Central memory CD4-positive, alpha-beta T cell (primary cell): ENCODE data around the gene NUTF2.
"Not testable (repeated sequence)": the region's sequence is repeated elsewhere in the genome, so short reads cannot be mapped to it uniquely, and the experiment has no call there.

Experiments
- DNase-seq: peaks from one replicate; pipeline ENCODE4 v3.0.0; 2022

Gene NUTF2

GRCh38 chr16:67888331-67888730 is 41.6 kb downstream of the NUTF2 start:
- DNase-seq: no peak

DNA sequence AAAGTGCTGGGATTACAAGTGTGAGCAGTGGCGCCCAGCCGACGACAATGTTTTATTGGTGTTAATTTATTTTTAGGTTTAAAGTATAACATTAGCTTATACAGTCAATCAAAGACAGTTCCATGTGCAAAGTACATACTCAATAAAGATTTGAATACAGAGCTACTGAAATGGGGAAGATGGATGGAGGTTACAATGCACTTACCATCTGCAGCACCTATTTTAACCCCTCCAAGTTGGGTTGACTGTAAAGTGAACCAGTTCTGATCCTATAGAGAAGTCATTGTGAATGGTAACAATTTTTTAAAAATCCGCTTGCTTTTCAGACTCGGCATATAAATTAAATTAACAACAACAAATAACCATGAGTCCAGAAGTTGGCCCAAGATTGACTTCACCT is 45.6 kb downstream of the NUTF2 start:
- DNase-seq: no peak

DNA sequence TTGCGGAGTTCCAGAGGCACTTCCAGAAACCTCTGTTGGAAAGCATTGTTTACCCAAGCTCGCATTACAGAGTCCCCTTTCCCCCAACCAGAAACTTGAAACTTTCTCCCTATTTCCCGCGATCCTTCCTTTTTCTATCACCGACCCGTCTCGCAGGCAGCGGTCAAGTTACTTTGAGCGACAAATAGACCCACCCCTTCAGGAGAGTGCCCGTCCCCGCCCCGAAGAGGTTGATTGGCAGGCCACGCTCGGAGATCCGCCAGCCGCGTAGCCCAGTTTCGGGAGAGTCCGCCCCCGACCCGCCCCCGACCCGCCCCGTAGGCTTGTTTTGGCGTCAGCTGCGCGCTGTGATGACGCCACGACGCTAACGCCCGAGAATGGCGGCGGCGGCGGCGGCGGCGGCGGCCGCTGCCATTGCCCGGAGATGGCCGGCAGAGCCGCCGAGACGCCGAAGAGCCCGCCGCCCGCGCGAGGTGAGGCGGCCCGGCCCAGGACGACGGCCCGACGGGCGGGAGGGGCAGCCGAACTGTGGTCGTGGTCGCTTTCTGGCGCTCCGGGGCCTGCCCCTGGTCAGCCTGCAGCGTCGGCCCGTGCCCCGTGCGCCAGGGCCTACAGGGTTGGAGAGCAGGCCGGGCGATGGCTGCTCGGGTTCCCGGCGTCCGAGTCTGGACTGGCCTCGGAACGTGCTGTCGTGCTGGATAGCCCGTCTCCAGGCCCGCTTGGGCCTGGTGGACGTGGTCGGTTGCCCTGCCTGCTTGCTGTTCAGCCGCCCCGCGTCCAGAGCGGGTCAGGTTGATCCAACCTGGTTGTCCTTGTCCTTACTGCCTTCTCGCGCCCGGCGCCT is 46.4 kb downstream of the NUTF2 start, which contains the start of gene PSKH1:
Gene PSKH1 (plus strand): TSS at position 356 of the 844 bp plus-strand sequence. CDS start 15,496 bp downstream, outside the sequence.
- DNase-seq: peak; percentile 85

- no peak for DNase-seq
Observed at GRCh38 chr16:67893743-67894399, 47.1 kb downstream of the NUTF2 start.

DNA sequence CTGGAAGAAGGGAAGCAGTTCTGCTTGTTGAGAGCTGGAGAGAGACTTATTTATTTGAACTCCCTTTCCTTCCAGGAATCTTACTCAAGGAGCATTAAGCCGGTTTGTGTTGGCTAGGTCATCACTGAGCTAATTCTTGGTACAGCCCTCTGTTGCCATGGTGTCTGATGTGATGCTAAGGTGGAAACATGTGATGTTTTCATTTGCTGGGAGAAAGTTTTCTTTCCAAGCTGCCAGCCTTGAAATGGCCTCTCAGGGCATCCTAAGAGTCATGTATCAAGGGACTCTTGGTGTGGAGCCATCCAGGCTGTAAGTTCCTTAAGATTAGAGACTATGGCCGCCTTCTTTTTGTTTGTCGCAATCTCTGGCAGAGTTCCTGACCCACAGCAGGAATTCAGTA is 50.5 kb downstream of the NUTF2 start:
- DNase-seq: no peak

- no peak for DNase-seq
Observed at GRCh38 chr16:67901734-67902133, 55.0 kb downstream of the NUTF2 start.

- no peak for DNase-seq
Observed at GRCh38 chr16:67902831-67903230, 56.1 kb downstream of the NUTF2 start.

DNA sequence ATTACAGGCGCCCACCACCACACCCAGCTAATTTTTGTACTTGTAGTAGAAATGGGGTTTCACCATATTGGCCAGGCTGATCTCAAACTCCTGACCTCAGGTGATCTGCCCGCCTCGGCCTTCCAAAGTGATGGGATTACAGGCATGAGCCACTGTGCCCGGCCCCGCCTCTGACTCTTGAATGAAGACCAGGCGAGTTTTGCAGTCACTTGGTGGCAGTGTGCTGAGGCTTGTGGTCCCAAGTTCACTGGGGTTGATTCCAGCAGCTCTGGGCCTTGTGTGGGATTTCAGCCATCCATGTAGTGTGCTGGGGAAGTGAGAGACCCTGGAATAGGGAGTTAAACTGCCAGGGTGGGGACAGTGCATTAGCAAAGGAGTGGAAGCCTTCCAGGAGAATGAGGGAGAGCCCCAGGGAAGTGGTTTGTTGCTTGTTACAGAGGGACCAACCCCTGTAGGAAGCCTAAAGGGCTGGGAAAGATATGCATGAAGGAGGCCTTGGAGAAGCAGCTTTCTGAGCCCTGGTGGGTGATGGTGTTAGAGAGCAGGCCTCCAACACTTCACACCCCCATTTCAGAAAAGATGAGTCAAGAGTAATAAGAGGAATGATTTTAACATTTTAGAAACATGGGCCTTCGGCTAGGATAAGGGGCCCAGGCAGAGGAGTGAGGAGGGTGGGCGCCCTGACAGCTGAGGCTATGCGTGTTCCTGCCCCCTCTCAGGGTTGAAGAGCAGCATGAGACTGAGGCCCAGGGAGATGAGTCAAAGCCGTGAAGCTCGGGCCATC is 60.9 kb downstream of the NUTF2 start:
- DNase-seq: no peak

DNA sequence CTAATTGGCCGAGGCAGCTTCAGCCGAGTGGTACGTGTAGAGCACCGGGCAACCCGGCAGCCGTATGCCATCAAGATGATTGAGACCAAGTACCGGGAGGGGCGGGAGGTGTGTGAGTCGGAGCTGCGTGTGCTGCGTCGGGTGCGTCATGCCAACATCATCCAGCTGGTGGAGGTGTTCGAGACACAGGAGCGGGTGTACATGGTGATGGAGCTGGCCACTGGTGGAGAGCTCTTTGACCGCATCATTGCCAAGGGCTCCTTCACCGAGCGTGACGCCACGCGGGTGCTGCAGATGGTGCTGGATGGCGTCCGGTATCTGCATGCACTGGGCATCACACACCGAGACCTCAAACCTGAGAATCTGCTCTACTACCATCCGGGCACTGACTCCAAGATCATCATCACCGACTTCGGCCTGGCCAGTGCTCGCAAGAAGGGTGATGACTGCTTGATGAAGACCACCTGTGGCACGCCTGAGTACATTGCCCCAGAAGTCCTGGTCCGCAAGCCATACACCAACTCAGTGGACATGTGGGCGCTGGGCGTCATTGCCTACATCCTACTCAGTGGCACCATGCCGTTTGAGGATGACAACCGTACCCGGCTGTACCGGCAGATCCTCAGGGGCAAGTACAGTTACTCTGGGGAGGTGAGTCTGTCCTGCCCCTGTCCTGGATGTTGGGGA is 62.5 kb downstream of the NUTF2 start:
- DNase-seq: no peak

DNA sequence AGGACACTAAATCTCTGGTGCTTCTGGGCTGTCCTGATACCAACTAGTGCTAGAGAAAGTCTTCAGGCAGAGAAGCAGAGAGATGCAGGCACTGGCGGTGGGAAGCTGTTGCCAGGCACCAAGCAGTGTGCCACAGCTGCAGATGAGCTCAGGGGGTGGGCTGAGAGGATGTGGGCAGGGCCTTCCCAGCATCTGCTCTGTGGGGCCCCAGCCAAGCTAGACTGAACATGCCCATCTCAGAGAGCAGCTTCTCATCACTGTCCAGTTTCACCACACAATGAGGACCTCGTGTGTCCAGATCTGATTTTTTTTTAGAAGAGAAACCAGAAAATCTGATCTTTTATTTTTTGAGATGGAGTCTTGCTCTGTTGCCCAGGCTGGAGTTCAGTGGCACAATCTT is 63.4 kb downstream of the NUTF2 start:
- DNase-seq: no peak

GRCh38 chr16:67914758-67915495 is 68.2 kb downstream of the NUTF2 start:
- no peak for DNase-seq

GRCh38 chr16:67915496-67915769 is 68.7 kb downstream of the NUTF2 start:
- not testable (repeated sequence) for DNase-seq

- no peak for DNase-seq
Observed at GRCh38 chr16:67915831-67916723, 69.3 kb downstream of the NUTF2 start.

DNA sequence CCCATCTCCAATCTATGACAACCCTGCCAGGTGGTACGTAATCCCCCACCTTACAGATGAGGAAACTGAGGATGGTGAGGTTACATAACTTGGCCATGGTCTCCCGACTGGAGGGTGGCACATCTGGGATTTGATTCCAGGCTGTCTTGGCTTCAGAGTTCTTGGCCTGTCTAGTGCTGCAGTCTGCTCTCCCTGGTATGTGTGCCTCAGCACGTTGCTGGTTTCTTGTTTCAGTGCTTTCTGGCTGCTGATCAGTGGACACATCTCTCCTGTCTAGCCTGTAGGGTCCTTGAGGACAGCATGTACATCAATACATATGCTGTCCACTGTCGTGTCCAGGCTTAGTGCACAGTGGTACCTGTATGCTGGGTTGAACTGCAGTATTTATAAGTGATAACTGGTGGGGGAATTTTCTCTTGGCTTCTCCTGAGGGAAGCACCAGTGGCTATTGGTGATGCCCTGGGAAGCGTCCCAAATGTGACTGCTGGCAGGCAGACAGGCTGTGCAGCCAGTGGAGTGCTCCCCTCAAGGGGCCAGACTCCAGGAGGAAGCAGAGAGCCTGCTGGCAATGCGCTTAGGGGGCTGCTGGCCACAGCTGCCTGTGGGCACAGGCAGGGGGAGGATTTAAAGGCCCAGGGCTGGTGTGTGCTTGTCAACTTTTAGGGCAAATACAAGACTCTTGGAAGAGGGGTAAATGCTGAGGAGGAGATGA is 70.6 kb downstream of the NUTF2 start:
- no peak for DNase-seq

GRCh38 chr16:67917852-67918236 is 71.1 kb downstream of the NUTF2 start:
- DNase-seq: no peak

DNA sequence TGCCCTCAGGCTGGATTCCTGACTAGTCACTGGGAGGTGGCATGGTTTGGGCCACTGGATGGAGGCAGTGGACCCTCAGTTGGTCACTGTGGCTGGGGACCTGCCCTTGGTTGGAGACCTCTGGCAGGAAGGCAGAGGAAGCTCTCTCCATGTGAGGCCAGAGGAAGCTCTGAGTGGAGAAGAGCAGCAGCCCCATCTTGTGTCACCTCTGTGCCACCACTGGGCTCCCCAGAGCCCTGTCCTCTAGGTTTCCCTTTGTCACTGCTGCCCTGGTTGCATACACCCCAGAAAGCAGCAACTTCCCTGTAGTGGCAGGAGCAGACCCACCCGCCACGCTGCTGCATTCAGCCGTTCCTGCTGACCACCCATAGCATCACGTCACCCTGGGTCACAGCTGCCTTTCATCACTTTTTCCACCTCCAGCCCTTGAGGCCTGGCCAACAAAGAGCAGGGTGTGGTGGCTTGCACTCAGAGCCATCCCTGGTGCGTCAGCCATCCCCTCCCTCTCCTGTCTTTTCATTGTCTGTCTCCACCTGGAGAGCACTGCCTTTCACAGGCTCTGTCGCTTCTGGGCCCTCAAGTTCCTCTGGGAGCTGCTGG is 73.0 kb downstream of the NUTF2 start:
- no peak for DNase-seq
